Measurements from ENCODE around the gene FAM168B.

FAM168B gene

DNA sequence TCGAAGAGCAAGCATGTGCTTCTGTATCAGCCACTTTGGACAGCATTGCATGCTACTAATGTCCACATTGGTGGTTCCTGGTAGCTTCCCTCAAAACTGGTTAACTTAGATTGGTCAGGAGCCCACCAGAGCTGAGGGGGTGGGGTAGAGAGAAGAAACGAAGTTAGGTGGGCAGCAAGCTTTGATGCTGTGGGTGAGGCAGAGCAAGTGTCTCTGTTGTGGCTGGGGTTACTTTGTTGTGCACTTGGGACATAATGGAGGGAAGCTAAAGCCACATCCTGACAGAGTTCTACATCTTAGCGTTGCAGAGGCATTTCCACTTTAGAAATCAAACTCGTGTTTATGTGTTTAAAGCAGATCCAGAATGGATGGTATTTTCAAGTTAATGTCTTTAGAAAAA is 82.7 kb downstream of the FAM168B start:
- no peak for DNase-seq (ENCODE audit: low spot score)
- TF ChIP-seq, protein P1, sequence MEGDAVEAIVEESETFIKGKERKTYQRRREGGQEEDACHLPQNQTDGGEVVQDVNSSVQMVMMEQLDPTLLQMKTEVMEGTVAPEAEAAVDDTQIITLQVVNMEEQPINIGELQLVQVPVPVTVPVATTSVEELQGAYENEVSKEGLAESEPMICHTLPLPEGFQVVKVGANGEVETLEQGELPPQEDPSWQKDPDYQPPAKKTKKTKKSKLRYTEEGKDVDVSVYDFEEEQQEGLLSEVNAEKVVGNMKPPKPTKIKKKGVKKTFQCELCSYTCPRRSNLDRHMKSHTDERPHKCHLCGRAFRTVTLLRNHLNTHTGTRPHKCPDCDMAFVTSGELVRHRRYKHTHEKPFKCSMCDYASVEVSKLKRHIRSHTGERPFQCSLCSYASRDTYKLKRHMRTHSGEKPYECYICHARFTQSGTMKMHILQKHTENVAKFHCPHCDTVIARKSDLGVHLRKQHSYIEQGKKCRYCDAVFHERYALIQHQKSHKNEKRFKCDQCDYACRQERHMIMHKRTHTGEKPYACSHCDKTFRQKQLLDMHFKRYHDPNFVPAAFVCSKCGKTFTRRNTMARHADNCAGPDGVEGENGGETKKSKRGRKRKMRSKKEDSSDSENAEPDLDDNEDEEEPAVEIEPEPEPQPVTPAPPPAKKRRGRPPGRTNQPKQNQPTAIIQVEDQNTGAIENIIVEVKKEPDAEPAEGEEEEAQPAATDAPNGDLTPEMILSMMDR (IDR thresholded peaks at IDR 0.05; ENCODE audit: extremely low read depth, missing control alignments): no peak

DNA sequence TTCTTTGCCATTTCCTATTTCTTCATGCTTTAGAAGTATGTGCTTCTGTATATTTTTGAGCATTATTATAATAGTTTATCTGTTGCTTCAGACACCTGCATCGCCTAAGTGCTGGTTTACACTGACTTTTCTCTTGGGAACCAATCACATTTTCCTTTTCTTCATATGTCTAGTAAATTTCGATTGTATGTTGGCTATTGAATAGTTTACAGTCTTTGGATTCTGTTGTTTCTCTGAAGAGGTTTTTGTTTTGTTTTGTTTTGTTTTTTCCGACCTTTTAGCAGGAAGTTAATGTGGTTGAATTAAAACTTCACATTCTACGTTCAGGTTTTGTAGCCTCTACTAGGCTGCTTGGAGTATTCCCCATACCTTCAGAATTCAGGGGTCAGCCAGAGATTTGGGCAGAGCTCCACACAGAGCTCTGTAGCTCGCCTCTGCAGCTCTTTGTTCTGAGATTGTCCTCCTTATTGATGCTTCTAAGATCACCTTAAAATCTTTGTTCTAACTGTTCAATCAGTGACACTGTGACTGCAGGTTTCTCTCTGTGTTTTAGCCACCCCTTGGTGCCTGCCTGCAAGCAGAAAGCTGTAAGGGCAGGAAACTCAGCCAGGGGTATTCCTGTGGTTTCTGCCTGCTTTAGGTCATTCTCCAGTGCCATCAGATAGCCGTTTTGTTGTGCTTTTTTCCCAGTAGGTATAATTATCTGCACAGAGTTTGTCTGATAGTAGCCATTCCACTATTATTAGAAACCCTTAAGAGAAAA is 83.4 kb downstream of the FAM168B start:
- TF ChIP-seq, protein P1 (IDR thresholded peaks at IDR 0.05; ENCODE audit: extremely low read depth, missing control alignments): no peak
- no peak for DNase-seq (ENCODE audit: low spot score)

DNA sequence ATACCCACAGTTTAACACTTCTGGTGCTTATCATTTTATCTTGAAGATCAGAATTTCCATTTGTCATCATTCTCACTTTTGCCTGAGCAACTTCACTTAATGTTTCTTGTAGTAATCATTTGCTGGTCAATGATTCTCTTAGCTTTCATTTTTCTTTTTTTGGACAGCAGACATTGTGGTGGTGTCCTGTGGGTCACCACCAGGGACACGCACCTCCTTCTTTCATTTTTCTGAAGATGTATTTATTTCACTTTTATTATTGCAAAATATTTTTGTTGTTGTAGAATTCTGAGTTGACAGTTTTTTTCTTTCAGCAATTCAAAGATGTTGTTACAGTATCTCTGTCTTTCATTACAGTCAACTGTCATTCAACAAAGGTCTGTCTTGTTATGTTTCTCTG is 84.3 kb downstream of the FAM168B start:
- TF ChIP-seq, protein P1 (IDR thresholded peaks at IDR 0.05; ENCODE audit: extremely low read depth, missing control alignments): no peak

DNA sequence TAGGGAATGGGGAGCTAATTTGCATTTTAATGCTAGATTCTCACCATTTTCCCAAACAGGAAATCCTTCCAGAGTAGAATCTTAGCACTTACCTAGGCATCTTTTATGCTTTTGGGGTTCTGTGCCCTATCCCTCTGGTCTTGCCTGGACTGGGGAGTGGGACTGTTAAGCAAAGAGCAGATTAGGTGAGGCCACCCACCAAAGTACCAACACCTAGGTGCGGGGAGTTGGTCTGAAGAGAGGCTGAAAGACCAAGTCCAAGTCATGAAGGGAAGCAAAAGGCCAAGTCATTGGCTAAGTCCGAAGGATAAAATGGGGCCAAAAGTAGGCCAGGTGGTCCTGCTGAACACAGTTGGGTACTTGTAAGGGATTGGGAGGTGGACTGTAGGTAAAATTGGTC is 86.7 kb downstream of the FAM168B start:
- no peak for DNase-seq (ENCODE audit: low spot score)
- TF ChIP-seq, protein P1 (IDR thresholded peaks at IDR 0.05; ENCODE audit: extremely low read depth, missing control alignments): no peak

More for the DNA sequence above, 84.3 kb downstream of the FAM168B start:
- no peak for DNase-seq (ENCODE audit: low spot score)

DNA sequence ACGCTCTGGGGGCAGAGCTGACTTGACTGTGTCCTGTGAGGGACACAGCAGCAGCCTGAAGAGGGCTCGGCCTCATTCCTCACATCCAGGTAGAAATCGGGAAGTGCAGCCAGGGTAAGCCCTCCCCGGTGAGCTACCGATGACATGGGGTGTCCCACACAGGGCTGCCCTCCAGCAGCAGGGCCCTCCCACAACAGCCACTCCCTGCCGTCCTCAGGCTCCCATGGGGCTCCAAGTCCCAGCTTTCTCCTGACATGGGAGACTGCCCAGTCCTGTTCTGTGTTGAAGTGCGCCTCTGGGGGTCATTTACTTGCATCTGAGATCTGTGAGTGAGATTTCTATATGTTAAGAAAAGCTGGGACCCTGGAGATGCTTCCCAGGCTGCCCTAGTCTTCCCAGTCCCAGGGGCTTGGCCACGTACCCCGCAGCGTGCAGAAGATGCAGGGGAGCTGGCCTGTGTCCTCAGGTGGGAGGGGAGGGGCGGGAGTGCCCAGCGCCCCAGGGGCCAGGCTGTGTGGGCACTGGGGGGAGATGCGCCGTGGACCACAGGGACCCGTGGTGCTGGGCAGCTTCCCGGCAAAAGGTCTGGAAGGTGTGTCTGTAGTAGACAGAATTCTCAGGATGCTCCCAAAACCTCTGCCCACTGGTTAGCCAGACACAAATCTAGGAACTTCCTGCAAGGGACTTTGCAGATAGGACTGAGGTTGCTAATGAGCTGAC is 87.9 kb downstream of the FAM168B start:
- no peak for DNase-seq (ENCODE audit: low spot score)
- TF ChIP-seq, protein P1 (IDR thresholded peaks at IDR 0.05; ENCODE audit: extremely low read depth, missing control alignments): no peak

DNA sequence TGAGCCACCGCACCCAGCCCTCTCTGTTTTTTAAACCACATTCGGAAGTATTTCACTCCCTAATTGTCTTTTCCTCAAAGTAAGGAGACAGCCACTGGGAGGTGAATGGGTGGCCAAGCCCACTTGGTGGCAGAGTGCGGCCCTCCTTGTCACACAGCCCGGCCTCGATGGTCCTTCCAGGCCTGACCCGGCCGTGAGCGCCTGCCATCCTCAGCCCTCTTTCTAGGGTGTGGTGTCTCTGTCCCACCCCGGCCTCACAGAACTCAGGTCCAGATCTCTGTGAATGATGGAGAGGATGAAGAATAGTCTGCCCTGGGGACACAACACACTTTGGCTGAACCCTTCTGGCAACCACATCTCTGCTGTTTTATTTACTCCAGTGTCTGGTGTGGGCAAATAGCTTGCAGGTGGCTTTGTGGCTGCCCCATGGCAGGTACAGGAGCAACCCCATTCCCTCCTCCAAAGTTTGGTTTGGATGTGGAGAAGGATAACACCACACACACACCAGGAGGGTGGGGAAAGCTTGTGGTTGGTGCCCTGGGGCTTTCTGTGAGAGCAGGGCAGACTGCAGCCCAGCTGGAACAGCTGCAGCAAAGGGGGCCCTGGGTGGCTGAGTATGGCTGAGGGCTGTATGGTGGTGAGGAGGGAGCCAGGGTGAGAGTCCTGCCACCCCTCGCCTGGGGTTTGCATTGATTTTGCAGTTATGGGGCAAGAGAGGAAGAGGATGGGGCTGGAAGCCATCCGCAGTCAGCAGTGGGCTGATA is 88.6 kb downstream of the FAM168B start:
- peak; percentile 8 for DNase-seq (ENCODE audit: low spot score)
- TF ChIP-seq, protein P1 (IDR thresholded peaks at IDR 0.05; ENCODE audit: extremely low read depth, missing control alignments): no peak

DNA sequence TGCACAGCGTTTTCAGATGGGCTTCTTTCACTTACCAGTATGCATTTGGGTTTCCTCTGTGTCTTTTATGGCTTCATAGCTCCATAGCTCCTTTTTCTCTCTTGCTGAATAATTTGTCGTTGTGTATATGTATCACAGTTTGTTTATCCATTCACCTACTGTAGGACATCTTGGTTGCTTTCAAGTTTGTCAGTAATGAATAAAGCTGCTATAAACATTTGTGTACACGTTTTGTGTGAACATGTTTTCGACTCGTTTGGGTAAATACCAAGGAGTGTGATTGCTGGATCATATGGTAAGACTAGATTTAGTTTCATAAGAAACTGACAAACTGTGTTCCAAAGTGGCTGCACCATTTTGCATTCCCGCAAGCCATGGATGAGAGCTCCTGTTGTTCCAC is 94.7 kb downstream of the FAM168B start:
- no peak for DNase-seq (ENCODE audit: low spot score)
- TF ChIP-seq, protein P1 (IDR thresholded peaks at IDR 0.05; ENCODE audit: extremely low read depth, missing control alignments): no peak
